ENCODE results near the gene LCP2.

DNA sequence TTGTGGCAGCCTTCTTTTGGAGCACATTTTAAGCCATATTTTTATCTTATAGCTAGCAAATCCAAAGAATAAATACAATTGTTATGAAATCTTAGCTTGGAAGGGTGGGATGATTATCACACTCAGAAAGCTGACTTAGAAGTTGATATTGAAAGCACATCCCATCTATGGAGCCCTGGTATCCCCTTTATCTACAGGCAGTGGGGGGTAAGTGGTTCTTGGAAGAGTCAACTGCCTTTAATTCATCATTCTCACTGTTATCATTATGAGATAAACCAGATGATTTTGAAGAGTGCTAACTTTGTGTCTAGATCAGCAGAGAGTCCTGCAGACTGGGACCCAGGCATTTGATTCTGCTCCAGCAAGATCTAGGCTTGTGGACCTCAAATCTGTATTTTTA lies 3.0 kb downstream of the LCP2 start:
- TF ChIP-seq CTCF (IDR thresholded peaks at IDR 0.05 in 2 of 3, conservative IDR thresholded peaks at IDR 0.05 in 1 of 3; ENCODE audit: control insufficient read depth in 2 of 3, extremely low read depth in 1 of 3, insufficient read depth in 1 of 3, low read depth in 3 of 3, low read length in 3 of 3) (no peak), RAD21 (IDR thresholded peaks at IDR 0.05; ENCODE audit: insufficient read depth, low read depth, low read length) (no peak), ETV6 (conservative IDR thresholded peaks at IDR 0.05 in 1 of 2, IDR thresholded peaks at IDR 0.05 in 1 of 2; ENCODE audit: borderline replicate concordance in 1 of 2, low read depth in 1 of 2) (no peak), CEBPZ (IDR thresholded peaks at IDR 0.05; ENCODE audit: low read depth, low read length) (no peak), REST (IDR thresholded peaks at IDR 0.05; ENCODE audit: low read depth, low read length) (no peak), EZH2 (IDR thresholded peaks at IDR 0.05; ENCODE audit: borderline replicate concordance, control insufficient read depth, low read depth, low read length) (no peak), MYB (IDR thresholded peaks at IDR 0.05; ENCODE audit: borderline replicate concordance, low read depth, low read length) (no peak), SIN3A (IDR thresholded peaks at IDR 0.05; ENCODE audit: low read depth, low read length) (no peak), CHD2 (IDR thresholded peaks at IDR 0.05; ENCODE audit: borderline replicate concordance, low read depth, low read length) (no peak), HCFC1 (IDR thresholded peaks at IDR 0.05; ENCODE audit: low read length) (no peak), NFYA (IDR thresholded peaks at IDR 0.05; ENCODE audit: borderline replicate concordance, low read depth, low read length) (no peak)
